Kidney (tissue), 13 donors: ENCODE measurements around the gene TARP.

Experiments
- DNase-seq, 5 donors: peaks; one replicate each; pipeline ENCODE4 v3.0.0-alpha.2; 2013 to 2020
- FAIRE-seq: peaks from 2 replicates; lab custom pipeline; 2012; peaks lifted over from hg19 to GRCh38; lab: Jason Lieb, UNC
- H3K27ac ChIP-seq, 2 donors: one replicate each; pipeline ENCODE4 v1.7.0; 2013; ENCODE audit warnings: low read depth in 2 of 2, low read length in 2 of 2, inconsistent platforms in 1 of 2
- H3K27me3 ChIP-seq: one replicate; pipeline ENCODE4 v1.7.1; 2013; ENCODE audit warnings: low read length, inconsistent platforms; ENCODE audit not compliant: control insufficient read depth, insufficient read depth
- H3K36me3 ChIP-seq, 3 donors: one replicate each; pipeline versions ENCODE4 v1.7.0 to v1.7.1; 2013; ENCODE audit warnings: low read length in 3 of 3, control low read depth in 1 of 3, inconsistent platforms in 1 of 3; ENCODE audit not compliant: insufficient read depth in 3 of 3, control insufficient read depth in 2 of 3
- H3K4me1 ChIP-seq, 3 donors: one replicate each; pipeline versions ENCODE4 v1.7.0 to v1.7.1; 2013; ENCODE audit warnings: low read length in 3 of 3, inconsistent platforms in 1 of 3, low read depth in 1 of 3; ENCODE audit not compliant: control insufficient read depth in 2 of 3, insufficient read depth in 2 of 3
- H3K4me3 ChIP-seq, 3 donors: one replicate each; pipeline versions ENCODE4 v1.7.0 to v1.8.1; 2013; ENCODE audit warnings: low read length in 3 of 3, control low read depth in 1 of 3, inconsistent platforms in 1 of 3
- H3K9ac ChIP-seq, 3 donors: one replicate each; pipeline versions ENCODE4 v1.7.0 to v1.7.1; 2013; ENCODE audit warnings: low read length in 3 of 3, control low read depth in 1 of 3, inconsistent platforms in 1 of 3
- H3K9me3 ChIP-seq, 3 donors: one replicate each; pipeline versions ENCODE4 v1.7.0 to v1.7.1; 2013; ENCODE audit warnings: low read length in 3 of 3, control low read depth in 1 of 3, inconsistent platforms in 1 of 3; ENCODE audit not compliant: control insufficient read depth in 2 of 3, insufficient read depth in 1 of 3
- intact Hi-C: fragments of 100-400 bp; cut with DNase I; formaldehyde crosslinking; loops from one replicate; pipeline ENCODE4 v1.11.1; 2022
- TF ChIP-seq, protein P1 (sequence below): IDR thresholded peaks from 3 replicates; pipeline ENCODE4 v1.5.1; 2012; ENCODE audit warnings: mild to moderate bottlenecking, moderate library complexity, borderline replicate concordance; ENCODE audit not compliant: insufficient read depth; ENCODE audit errors: extremely low read depth
- donor health status: control.
- donor health status: control.
- donor health status: control.
- donor health status: control.
- donor health status: control.
- donor health status: DM: yes; HTN: yes; CAD: no.
- donor health status: Normal renal cell carcinoma (clear cell type).

TARP gene

GRCh38 chr7:38220452-38220851 lies 53.0 kb downstream of the TARP start:
- H3K36me3 ChIP-seq: peaks cover 10 to 32% (median 11%) of the 10 kb centered on the region in 3 donors
- intact Hi-C loops: loop anchor here (10.0 kb wide), 1 partner anchor 116 kb away; no protein-coding TSS in a partner anchor
- FAIRE-seq: no peak

DNA sequence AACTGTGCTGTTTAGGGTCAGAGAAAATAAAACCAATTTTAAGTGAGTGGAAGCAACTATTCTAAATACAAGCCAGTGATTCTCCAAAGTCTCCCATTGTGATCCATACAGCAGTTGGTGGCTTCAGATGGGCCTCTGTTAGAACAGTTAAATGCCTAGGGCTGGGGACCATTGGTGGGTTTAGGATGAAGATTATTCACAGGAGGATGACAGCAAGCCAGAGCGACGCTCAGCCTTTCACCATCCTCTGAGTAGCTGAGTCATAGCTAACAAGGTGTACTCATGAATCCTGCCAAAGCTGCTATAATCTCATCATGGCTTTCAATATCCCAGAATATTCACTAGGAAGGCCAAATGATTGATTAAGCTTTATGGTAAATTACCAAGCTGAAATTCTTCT lies 55.8 kb downstream of the TARP start:
- TF ChIP-seq, protein P1, sequence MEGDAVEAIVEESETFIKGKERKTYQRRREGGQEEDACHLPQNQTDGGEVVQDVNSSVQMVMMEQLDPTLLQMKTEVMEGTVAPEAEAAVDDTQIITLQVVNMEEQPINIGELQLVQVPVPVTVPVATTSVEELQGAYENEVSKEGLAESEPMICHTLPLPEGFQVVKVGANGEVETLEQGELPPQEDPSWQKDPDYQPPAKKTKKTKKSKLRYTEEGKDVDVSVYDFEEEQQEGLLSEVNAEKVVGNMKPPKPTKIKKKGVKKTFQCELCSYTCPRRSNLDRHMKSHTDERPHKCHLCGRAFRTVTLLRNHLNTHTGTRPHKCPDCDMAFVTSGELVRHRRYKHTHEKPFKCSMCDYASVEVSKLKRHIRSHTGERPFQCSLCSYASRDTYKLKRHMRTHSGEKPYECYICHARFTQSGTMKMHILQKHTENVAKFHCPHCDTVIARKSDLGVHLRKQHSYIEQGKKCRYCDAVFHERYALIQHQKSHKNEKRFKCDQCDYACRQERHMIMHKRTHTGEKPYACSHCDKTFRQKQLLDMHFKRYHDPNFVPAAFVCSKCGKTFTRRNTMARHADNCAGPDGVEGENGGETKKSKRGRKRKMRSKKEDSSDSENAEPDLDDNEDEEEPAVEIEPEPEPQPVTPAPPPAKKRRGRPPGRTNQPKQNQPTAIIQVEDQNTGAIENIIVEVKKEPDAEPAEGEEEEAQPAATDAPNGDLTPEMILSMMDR: no peak
- DNase-seq: no peak
- intact Hi-C loops: no loop called here
- Histone ChIP-seq H3K27ac (no peak overlapping the region), H3K9me3 (no peaks in the 10 kb centered on the region), H3K4me1 (peaks cover 0 to 18% (median 11%) of the 10 kb centered on the region in 3 donors), H3K36me3 (peaks cover 8 to 24% (median 8%) of the 10 kb centered on the region in 3 donors), H3K27me3 (no peaks in the 10 kb centered on the region), H3K9ac (no peak overlapping the region), H3K4me3 (no peak overlapping the region)
- no peak for FAIRE-seq

More at GRCh38 chr7:38220452-38220851, 53.0 kb downstream of the TARP start:
- Histone ChIP-seq H3K4me1 (peaks cover 0 to 8% (median 7%) of the 10 kb centered on the region in 3 donors), H3K27me3 (no peaks in the 10 kb centered on the region), H3K9me3 (no peaks in the 10 kb centered on the region), H3K9ac (no peak overlapping the region), H3K4me3 (no peak overlapping the region), H3K27ac (no peak overlapping the region)
- TF ChIP-seq, protein P1: no peak
- no peak for DNase-seq

DNA sequence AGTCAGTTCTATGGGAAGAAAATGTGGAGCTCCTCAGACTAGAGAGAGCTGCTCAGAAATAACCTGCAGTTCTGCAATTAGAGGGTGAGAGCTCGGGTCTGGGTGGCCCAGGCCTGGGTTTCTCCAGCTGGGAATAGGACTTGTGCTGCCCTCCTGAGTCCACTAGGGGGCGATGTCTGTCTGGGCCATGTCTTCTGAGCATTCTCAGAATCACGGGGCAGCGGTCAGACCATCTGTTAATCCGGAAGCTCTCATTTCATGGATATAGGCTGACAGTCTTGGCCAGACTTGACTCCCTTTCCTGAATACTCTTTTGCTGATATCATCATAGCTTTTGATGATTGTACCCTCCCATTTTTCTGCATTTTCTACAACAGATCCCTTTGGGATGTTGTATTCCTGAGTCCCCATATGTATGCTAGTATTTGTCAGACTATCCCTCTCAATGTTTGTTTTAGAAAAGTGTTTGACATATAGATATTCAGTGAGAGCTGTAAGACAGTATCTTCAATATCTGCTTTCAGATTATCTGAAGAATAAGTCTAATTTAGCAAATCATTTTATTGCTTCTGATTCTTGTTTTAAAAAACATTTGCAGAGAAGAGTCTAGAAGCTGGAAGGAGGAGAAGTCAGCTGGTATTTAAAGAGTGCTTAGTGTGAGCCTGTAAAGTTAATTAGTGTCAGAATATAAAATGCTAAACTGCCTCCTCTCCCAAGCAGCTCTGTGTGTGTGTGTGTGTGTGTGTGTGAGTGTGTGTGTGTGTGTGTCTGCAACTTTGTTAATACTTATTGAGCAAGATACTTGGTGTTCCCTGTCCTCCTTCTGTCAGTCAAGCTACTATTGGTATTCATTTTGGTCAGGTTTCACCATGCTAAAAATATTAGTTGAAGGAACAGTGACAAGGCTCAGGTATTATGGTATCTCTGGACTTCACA lies 57.4 kb downstream of the TARP start:
- H3K9ac ChIP-seq: no peak overlapping the region
- H3K4me3 ChIP-seq: peak overlapping the region in 1 of 3 donors; percentile 7
- FAIRE-seq (peak; percentile 27), DNase-seq (peak; percentile 85 to 95 (median 88))
- H3K27me3 ChIP-seq: no peaks in the 10 kb centered on the region
- H3K27ac ChIP-seq: peak overlapping the region; percentile 44 to 88
- H3K9me3 ChIP-seq: no peaks in the 10 kb centered on the region
- peaks cover 0 to 18% (median 11%) of the 10 kb centered on the region in 3 donors for H3K4me1 ChIP-seq
- intact Hi-C loops: no loop called here
- H3K36me3 ChIP-seq: peaks cover 6 to 19% (median 8%) of the 10 kb centered on the region in 3 donors
- TF ChIP-seq, protein P1: peak; percentile 85
